Caco-2 (cell line): Measurements from ENCODE around the gene SMS. TPM values are rescaled to one million over a fixed set of nuclear protein-coding genes. Genes with fewer than 3 reads are reported as not detected.

ENCODE experiments used
- BruUV-seq: library from RNA; stranded (reverse); fragments of 400-500 nt; replicated peaks from 2 replicates; lab custom pipeline; 2021; lab: Mats Ljungman, UMichigan
- CTCF ChIA-PET: fragments of 300-600 bp; sonication (Branson Sonifier 250); formaldehyde crosslinking; loops from one replicate; lab custom pipeline; 2022; ENCODE audit warnings: antibody characterized with exemption; lab: Charles Lee
- POLR2A ChIA-PET: fragments of 300-600 bp; sonication (Branson Sonifier 250); formaldehyde crosslinking; loops from one replicate; lab custom pipeline; 2022; ENCODE audit warnings: antibody characterized with exemption; lab: Charles Lee
- DNase-seq, 2 experiments: peaks; one replicate each; pipeline versions ENCODE4 v3.0.0 to v3.0.0-alpha.2; 2020 to 2022
- H3K27me3 ChIP-seq: replicated peaks from 2 replicates; pipeline ENCODE4 v1.6.0; 2011; ENCODE audit warnings: low read length; ENCODE audit not compliant: control insufficient read depth, insufficient read depth
- H3K36me3 ChIP-seq: 2 replicates; pipeline ENCODE4 v1.5.1; 2011; ENCODE audit warnings: low read length; ENCODE audit not compliant: control insufficient read depth, insufficient read depth
- H3K4me1 ChIP-seq: fragments of 250-450 bp; sonication (Bioruptor Pico); 2 replicates; pipeline ENCODE4 v1.5.1; 2020; ENCODE audit warnings: mild to moderate bottlenecking
- H3K4me3 ChIP-seq: 2 replicates; pipeline ENCODE4 v1.5.1; 2011; ENCODE audit warnings: low read depth, mild to moderate bottlenecking, control low read depth, low read length
- H3K9me3 ChIP-seq: fragments of 250-450 bp; sonication (Bioruptor Pico); 2 replicates; pipeline ENCODE4 v1.5.1; 2020; ENCODE audit warnings: mild to moderate bottlenecking, moderate library complexity
- H3K27ac Mint-ChIP-seq: one replicate; pipeline ENCODE4 v1.8.0; 2022; ENCODE audit warnings: mixed read lengths; ENCODE audit not compliant: unreplicated experiment
- H3K27me3 Mint-ChIP-seq: one replicate; pipeline ENCODE4 v1.8.0; 2022; ENCODE audit warnings: mixed read lengths; ENCODE audit not compliant: insufficient read depth, unreplicated experiment
- H3K36me3 Mint-ChIP-seq: one replicate; pipeline ENCODE4 v1.8.0; 2022; ENCODE audit warnings: mild to moderate bottlenecking, mixed read lengths; ENCODE audit not compliant: insufficient read depth, unreplicated experiment
- H3K4me1 Mint-ChIP-seq: one replicate; pipeline ENCODE4 v1.8.0; 2022; ENCODE audit warnings: low read depth, mixed read lengths; ENCODE audit not compliant: unreplicated experiment
- H3K4me3 Mint-ChIP-seq: one replicate; pipeline ENCODE4 v1.8.0; 2022; ENCODE audit warnings: mild to moderate bottlenecking, moderate library complexity, mixed read lengths; ENCODE audit not compliant: unreplicated experiment
- H3K9me3 Mint-ChIP-seq: one replicate; pipeline ENCODE4 v1.8.0; 2022; ENCODE audit warnings: mixed read lengths; ENCODE audit not compliant: unreplicated experiment
- intact Hi-C: fragments of 100-400 bp; cut with micrococcal nuclease; formaldehyde crosslinking; loops from one replicate; pipeline ENCODE4 v1.10.0; 2022; ENCODE audit not compliant: unreplicated experiment
- total RNA-seq: library from RNA; stranded (reverse); gene quantifications from 2 replicates; pipeline ENCODE4 v1.2.3, GENCODE V29; 2022
- TF ChIP-seq, protein P1 (sequence below), 2 experiments: fragments of 200-600 bp in 1 of 2; IDR thresholded peaks; 1 replicate in 1 of 2; 2 replicates in 1 of 2; pipeline versions ENCODE4 v1.5.1 to v1.8.0; 2011 to 2022; ENCODE audit warnings: antibody characterized with exemption in 1 of 2, control low read depth in 1 of 2, inconsistent platforms in 1 of 2, low read depth in 1 of 2, low read length in 1 of 2, mild to moderate bottlenecking in 1 of 2, moderate library complexity in 1 of 2; ENCODE audit not compliant: insufficient read depth in 1 of 2, severe bottlenecking in 1 of 2, unreplicated experiment in 1 of 2

SMS gene
- total RNA-seq, 1 experiment from 2014 or later = 158 TPM

- TF ChIP-seq, protein P1, sequence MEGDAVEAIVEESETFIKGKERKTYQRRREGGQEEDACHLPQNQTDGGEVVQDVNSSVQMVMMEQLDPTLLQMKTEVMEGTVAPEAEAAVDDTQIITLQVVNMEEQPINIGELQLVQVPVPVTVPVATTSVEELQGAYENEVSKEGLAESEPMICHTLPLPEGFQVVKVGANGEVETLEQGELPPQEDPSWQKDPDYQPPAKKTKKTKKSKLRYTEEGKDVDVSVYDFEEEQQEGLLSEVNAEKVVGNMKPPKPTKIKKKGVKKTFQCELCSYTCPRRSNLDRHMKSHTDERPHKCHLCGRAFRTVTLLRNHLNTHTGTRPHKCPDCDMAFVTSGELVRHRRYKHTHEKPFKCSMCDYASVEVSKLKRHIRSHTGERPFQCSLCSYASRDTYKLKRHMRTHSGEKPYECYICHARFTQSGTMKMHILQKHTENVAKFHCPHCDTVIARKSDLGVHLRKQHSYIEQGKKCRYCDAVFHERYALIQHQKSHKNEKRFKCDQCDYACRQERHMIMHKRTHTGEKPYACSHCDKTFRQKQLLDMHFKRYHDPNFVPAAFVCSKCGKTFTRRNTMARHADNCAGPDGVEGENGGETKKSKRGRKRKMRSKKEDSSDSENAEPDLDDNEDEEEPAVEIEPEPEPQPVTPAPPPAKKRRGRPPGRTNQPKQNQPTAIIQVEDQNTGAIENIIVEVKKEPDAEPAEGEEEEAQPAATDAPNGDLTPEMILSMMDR (IDR thresholded peaks at IDR 0.05; ENCODE audit: insufficient read depth in 1 of 2, low read depth in 1 of 2, low read length in 1 of 2, severe bottlenecking in 1 of 2, unreplicated experiment in 1 of 2) = no peak
- no peaks in the 10 kb centered on the region for H3K36me3 Mint-ChIP-seq
These were observed 96.7 kb downstream of the SMS start for GRCh38 chrX:22037225-22037624.

DNA sequence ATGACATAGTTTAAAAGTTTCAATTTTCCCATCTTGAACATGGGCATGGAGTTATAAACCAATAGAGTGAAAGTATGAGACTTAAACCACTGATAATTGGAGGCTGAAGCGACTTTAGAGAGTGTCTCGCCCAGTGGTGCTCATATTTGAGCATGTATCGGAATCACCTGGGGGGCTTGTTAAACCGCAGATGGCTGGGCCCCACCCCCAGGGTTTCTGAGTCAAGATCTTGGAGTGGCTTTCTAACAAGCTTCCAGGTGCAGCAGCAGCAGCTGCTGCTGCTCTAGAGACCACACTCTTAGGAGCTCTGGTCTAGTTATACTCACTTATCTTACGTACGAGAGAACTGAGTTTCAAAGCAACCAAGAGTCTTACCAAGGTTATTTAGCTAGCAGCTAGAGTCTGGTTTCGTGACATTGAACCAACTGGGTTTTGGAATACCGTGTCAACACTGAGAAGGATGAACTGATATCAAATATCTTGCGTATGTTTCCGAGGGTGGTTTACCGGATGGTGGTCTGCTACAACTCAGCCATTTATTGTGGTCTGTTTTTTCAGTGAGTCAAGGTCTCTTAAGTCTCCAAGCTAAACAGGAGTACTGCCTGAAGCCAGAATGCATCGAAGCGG lies 97.5 kb downstream of the SMS start:
- Mint-ChIP-seq H3K4me3 (no peak overlapping the region), H3K9me3 (no peaks in the 10 kb centered on the region), H3K27me3 (no peaks in the 10 kb centered on the region), H3K36me3 (no peaks in the 10 kb centered on the region), H3K27ac (no peak overlapping the region), H3K4me1 (no peaks in the 10 kb centered on the region)
- Histone ChIP-seq H3K4me1 (no peaks in the 10 kb centered on the region), H3K36me3 (no peaks in the 10 kb centered on the region), H3K27me3 (no peaks in the 10 kb centered on the region), H3K9me3 (no peaks in the 10 kb centered on the region), H3K4me3 (no peak overlapping the region)
- BruUV-seq = no TSS peak
- ChIA-PET POLR2A (no interaction called here), CTCF (interaction anchor here (0.6 kb wide), 1 partner anchor 43 kb away, joined by 3 read pairs; no protein-coding TSS in a partner anchor)
- DNase-seq = no peak
- TF ChIP-seq, protein P1 (IDR thresholded peaks at IDR 0.05; ENCODE audit: insufficient read depth in 1 of 2, low read depth in 1 of 2, low read length in 1 of 2, severe bottlenecking in 1 of 2, unreplicated experiment in 1 of 2) = no peak
- intact Hi-C loops = no loop called here

More at GRCh38 chrX:22037225-22037624, 96.7 kb downstream of the SMS start:
- Histone ChIP-seq H3K9me3 (no peaks in the 10 kb centered on the region), H3K4me3 (no peak overlapping the region), H3K4me1 (no peaks in the 10 kb centered on the region), H3K27me3 (no peaks in the 10 kb centered on the region), H3K36me3 (no peaks in the 10 kb centered on the region)
- intact Hi-C loops = no loop called here
- no peaks in the 10 kb centered on the region for H3K9me3 Mint-ChIP-seq
- no TSS peak for BruUV-seq
- H3K4me1 Mint-ChIP-seq = no peaks in the 10 kb centered on the region
- H3K27ac Mint-ChIP-seq = no peak overlapping the region
- ChIA-PET CTCF (no interaction called here), POLR2A (no interaction called here)
- DNase-seq = no peak
- no peak overlapping the region for H3K4me3 Mint-ChIP-seq
- no peaks in the 10 kb centered on the region for H3K27me3 Mint-ChIP-seq

DNA sequence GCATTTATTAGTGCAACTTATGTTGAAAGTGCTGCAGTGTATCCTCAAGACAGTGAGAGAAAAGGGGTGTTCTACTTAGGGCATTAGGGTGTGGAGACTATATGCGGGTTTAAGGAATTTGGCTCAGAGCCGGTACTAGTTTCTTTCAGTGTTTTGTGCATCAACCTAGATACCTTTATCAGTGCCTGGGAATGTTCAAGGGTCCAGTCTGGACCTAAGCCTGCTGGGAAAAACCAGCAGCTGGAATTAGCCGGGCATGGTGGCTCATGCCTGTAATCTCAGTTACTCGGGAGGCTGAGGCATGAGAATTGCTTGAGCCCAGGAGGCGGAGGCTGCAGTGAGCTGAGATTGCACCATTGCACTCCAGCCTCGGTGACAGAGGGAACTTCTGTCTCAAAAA lies 99.0 kb downstream of the SMS start:
- Histone ChIP-seq H3K9me3 (no peaks in the 10 kb centered on the region), H3K36me3 (no peaks in the 10 kb centered on the region), H3K27me3 (no peaks in the 10 kb centered on the region), H3K4me3 (no peak overlapping the region), H3K4me1 (no peaks in the 10 kb centered on the region)
- ChIA-PET CTCF (no interaction called here), POLR2A (no interaction called here)
- Mint-ChIP-seq H3K4me1 (no peaks in the 10 kb centered on the region), H3K27ac (no peak overlapping the region), H3K4me3 (no peak overlapping the region), H3K36me3 (no peaks in the 10 kb centered on the region), H3K27me3 (no peaks in the 10 kb centered on the region), H3K9me3 (no peaks in the 10 kb centered on the region)
- no TSS peak for BruUV-seq
- DNase-seq = no peak
- intact Hi-C loops = no loop called here
- TF ChIP-seq, protein P1 (IDR thresholded peaks at IDR 0.05; ENCODE audit: insufficient read depth in 1 of 2, low read depth in 1 of 2, low read length in 1 of 2, severe bottlenecking in 1 of 2, unreplicated experiment in 1 of 2) = no peak
